NB4 (cell line): Measurements from ENCODE around the gene TDRD15.
A peak's percentile ranks its signal among the peaks of the same experiment; 100 is the strongest.

Experiments used
- DNase-seq: peaks from one replicate; pipeline ENCODE4 v3.0.0; 2010; ENCODE audit warnings: low read depth
- H3K4me3 ChIP-seq: one replicate; pipeline ENCODE4 v1.5.1; 2011; ENCODE audit warnings: mild to moderate bottlenecking, low read depth, low read length, moderate library complexity
- MYC ChIP-seq: IDR thresholded peaks from 2 replicates; pipeline ENCODE4 v1.6.1; 2011; ENCODE audit warnings: low read depth, low read length
- POLR2A ChIP-seq: IDR thresholded peaks from 2 replicates; pipeline ENCODE4 v1.6.1; 2011; ENCODE audit warnings: mild to moderate bottlenecking; ENCODE audit not compliant: insufficient read length; ENCODE audit errors: extremely low read depth
- TF ChIP-seq, protein P1 (sequence below): IDR thresholded peaks from one replicate; pipeline ENCODE4 v1.5.1; 2012; ENCODE audit warnings: low read depth, low read length
- TF ChIP-seq, protein P2 (sequence below): IDR thresholded peaks from 2 replicates; pipeline ENCODE4 v1.6.1; 2011; ENCODE audit warnings: low read depth, low read length

TDRD15 gene

DNA sequence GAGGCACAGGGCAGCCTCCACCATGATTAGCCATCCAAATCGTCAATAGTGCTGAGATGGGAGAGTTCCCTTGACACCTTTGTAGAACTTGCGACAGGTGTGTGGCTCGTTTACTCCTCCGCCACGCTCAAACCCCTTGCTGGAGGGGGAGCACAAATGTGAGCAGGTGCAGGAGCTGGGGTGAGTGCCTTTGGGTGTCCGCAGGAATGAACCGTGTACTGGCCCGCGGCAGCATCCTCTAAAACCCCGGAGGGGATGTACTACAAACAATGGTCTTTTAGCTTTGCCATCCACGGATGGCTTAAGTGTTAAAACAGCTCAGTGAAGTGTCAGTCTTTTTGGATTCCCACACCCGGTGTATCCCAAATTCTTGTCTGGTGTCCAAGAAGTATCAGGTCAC is 21.4 kb upstream of the TDRD15 start:
- peak overlapping the region; percentile 35 for H3K4me3 ChIP-seq

DNA sequence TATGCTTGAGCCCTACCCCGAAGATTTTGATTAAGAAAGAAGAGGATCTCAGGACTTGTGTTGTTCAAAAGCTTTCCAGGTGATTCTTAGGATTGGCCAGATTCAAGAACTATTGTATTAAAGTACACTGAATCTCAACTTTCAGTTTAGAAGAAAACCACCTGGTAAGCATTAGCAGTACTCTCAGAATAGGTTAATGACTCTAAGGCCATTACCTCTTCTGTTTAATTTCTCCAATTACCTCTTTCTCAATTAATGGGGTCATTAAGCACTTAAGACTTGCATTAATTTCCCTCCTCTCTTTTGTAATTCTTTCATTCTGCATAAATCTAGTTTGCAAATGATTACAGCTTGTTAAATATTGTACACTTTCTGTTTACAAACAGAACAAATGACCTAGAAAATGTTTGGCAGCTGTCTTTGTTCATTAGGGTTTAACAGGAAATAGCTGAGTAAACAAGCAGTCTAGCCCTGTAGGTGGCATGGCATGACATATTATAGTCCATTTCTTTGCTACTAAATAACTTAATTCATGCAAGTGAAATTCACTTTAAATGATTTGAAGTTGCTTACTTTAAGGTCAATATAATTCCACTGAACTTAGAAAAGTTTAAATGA is 20.4 kb upstream of the TDRD15 start:
- DNase-seq: no peak
- no peak for TF ChIP-seq POLR2A
- no peak overlapping the region for H3K4me3 ChIP-seq

More for the DNA sequence above, 21.4 kb upstream of the TDRD15 start:
- TF ChIP-seq, protein P1, sequence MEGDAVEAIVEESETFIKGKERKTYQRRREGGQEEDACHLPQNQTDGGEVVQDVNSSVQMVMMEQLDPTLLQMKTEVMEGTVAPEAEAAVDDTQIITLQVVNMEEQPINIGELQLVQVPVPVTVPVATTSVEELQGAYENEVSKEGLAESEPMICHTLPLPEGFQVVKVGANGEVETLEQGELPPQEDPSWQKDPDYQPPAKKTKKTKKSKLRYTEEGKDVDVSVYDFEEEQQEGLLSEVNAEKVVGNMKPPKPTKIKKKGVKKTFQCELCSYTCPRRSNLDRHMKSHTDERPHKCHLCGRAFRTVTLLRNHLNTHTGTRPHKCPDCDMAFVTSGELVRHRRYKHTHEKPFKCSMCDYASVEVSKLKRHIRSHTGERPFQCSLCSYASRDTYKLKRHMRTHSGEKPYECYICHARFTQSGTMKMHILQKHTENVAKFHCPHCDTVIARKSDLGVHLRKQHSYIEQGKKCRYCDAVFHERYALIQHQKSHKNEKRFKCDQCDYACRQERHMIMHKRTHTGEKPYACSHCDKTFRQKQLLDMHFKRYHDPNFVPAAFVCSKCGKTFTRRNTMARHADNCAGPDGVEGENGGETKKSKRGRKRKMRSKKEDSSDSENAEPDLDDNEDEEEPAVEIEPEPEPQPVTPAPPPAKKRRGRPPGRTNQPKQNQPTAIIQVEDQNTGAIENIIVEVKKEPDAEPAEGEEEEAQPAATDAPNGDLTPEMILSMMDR: no peak
- TF ChIP-seq POLR2A: no peak
- TF ChIP-seq, protein P2, sequence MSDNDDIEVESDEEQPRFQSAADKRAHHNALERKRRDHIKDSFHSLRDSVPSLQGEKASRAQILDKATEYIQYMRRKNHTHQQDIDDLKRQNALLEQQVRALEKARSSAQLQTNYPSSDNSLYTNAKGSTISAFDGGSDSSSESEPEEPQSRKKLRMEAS: no peak
- DNase-seq: no peak

DNA sequence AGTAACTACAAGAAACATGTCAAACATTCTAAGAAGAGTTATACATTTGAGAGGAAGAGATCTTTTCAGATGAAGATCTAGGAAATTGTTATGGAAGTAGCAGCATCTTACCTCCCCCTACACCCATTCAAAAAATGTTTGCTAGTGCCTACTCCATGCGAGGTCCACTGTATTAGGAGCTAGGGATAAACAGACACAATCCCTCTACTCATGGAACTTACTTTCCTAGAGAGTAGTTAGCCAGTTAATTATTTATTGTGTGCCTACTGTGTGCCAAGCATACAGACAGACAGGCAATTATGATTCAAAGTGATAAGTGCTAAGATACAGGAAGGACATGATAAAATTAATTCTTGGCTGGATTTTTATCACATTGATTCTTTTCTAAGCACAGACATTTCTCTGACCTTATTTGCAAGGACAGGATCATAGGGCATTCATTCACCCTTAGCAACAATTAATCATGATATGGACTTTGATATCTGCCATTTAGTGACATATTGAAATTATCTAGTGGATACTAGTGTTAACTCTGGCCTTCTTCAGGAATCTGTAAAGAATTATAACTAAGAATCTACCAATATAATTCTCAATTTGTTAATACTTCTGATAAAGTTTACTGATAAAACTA is 19.6 kb upstream of the TDRD15 start:
- TF ChIP-seq, protein P2: no peak
- TF ChIP-seq MYC (no peak), POLR2A (no peak)
- TF ChIP-seq, protein P1: no peak
- H3K4me3 ChIP-seq: no peak overlapping the region
- no peak for DNase-seq

DNA sequence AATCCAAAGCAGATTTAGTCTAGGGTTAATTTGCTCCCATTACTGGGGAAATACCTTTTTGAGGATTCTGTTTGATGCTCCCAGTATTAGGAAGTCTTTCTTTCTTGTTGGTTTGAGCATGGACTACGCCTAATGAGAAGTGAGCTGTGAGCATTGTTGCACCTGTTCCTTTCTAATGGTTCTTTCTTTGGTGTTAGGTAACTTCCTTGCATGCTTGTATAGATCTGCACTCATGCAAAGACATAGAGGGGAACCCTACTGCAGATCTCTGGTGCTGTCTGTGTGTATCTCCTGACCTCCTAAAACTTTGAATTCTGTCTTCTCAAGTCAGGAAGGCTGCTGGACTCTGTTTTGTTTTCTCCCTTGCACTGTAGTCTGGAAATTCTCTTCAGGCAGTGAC is 12.8 kb upstream of the TDRD15 start:
- no peak for TF ChIP-seq MYC
- TF ChIP-seq, protein P2: no peak
- no peak for TF ChIP-seq POLR2A
- TF ChIP-seq, protein P1: no peak
- no peak overlapping the region for H3K4me3 ChIP-seq
- no peak for DNase-seq

DNA sequence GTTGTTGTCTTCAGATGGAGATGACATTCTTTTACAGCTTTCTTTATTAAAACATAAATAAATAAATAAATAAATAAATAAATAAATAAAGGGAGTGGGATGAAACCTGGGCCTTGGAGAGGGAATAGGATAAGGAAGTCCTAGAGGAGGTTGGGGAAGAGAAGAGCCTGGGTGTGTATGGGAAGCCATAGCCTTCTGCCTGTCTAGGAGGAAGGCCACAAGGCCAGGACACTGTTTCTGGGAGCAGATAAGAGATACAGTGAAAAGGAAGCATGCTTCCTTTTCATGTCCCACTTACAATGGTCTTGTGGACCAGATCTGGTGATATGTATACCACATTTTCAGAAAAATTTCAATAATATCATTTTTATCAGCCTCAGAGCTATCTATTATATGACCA is 6.1 kb upstream of the TDRD15 start:
- no peak for TF ChIP-seq MYC
- TF ChIP-seq, protein P2: no peak
- TF ChIP-seq, protein P1: no peak
- TF ChIP-seq POLR2A: no peak
- no peak for DNase-seq
- H3K4me3 ChIP-seq: no peak overlapping the region

DNA sequence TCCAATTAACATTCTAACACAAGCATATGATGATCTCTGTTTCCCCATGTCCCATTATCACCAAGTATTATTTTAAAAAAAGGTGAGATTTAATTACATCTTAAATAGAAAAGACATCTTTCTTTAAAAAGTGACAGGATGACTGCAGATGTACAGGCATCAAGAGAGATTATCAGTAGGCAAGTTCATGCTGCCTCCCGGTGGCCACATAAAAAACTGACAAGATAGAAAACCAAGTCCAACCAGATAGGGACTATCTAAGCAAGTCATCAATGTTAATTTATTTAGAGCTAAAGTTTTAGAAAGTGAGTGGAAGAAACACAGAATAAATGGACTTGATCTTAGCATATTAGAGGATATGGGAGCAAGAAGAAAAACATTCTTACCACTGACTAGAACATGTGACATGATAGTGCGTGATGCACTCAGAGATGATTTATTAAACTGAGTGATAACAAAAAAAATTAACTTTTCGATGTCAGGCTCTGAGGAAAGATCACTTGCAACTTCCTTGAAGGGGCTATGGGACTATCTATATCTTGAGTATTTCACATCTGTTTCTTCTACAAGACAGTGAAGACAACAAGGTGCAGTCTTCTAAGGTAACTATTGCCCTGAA is 5.4 kb upstream of the TDRD15 start:
- TF ChIP-seq, protein P2: no peak
- TF ChIP-seq, protein P1: peak; percentile 43
- H3K4me3 ChIP-seq: no peak overlapping the region
- DNase-seq: peak; percentile 66
